Measurements from ENCODE around the gene ATP6V1C2. TPM values are rescaled to one million over a fixed set of nuclear protein-coding genes. Genes with fewer than 3 reads are reported as not detected.

The ATP6V1C2 gene
- polyA plus RNA-seq, 2 of the 4 experiments (the other 2 are of a cell fraction), result 0.08 to 0.14 TPM

- no peak overlapping the region for H3K4me2 ChIP-seq
- 78% methylated on average over 26 of the region's 26 CpGs for WGBS (ENCODE audit: missing lambda C conversion rate)
- ChIA-PET CTCF (interaction anchor here (0.9 to 1.5 kb wide), 3 partner anchors 12 to 21 kb away, joined by 3 to 5 read pairs (median 4); no protein-coding TSS in a partner anchor), POLR2A (interaction anchor here (0.6 kb wide), 1 partner anchor 15 kb away, joined by 7 read pairs; no protein-coding TSS in a partner anchor)
- ATAC-seq, result peak in 1 of 2 experiments; percentile 3; a peak in 2 of 6 replicates
- no peak overlapping the region for H3K27ac ChIP-seq
- H3K4me3 ChIP-seq, result no peak overlapping the region
- no peaks in the 10 kb centered on the region for H3K9me3 ChIP-seq
- H3K4me1 ChIP-seq, result no peaks in the 10 kb centered on the region
- TF ChIP-seq MAFK (IDR thresholded peaks at IDR 0.05; ENCODE audit: partially characterized antibody), result no peak
- DNase-seq (ENCODE audit: low read depth in 1 of 2, low spot score in 1 of 2), result no peak
- FAIRE-seq, result no peak
Observed at GRCh38 chr2:10777111-10777841, 55.8 kb downstream of the ATP6V1C2 start.

- CTCF ChIA-PET, result interaction anchor here (0.5 to 1.5 kb wide), 4 partner anchors 11 to 416 kb away, joined by 3 to 5 read pairs (median 4); no protein-coding TSS in a partner anchor
- Histone ChIP-seq H3K4me2 (no peak overlapping the region), H3K27ac (no peak overlapping the region), H3K4me1 (no peaks in the 10 kb centered on the region), H3K4me3 (no peak overlapping the region), H3K9me3 (no peaks in the 10 kb centered on the region)
- no peak for DNase-seq (ENCODE audit: low read depth in 1 of 2, low spot score in 1 of 2)
- peak in 1 of 2 experiments; percentile 11; a peak in 3 of 6 replicates for ATAC-seq
- no peak for FAIRE-seq
- WGBS (ENCODE audit: missing lambda C conversion rate), result 83% methylated on average over 25 of the region's 27 CpGs
- no peak for TF ChIP-seq MYC (IDR thresholded peaks at IDR 0.05; ENCODE audit: borderline replicate concordance, low read length)
- no peak for TF ChIP-seq FOSL2 (IDR thresholded peaks at IDR 0.05)
- TF ChIP-seq FOSL2 (CRISPR knock-in tag; IDR thresholded peaks at IDR 0.05), result no peak
- TF ChIP-seq ESRRA (IDR thresholded peaks at IDR 0.05; ENCODE audit: borderline replicate concordance, low read length), result no peak
- TF ChIP-seq CBX2 (IDR thresholded peaks at IDR 0.05; ENCODE audit: borderline replicate concordance, low read depth), result no peak
- TF ChIP-seq CHD4 (IDR thresholded peaks at IDR 0.05; ENCODE audit: borderline replicate concordance), result no peak
- no peak for TF ChIP-seq RFX5 (IDR thresholded peaks at IDR 0.05)
- TF ChIP-seq NPAS2 (CRISPR knock-in tag; IDR thresholded peaks at IDR 0.05; ENCODE audit: borderline replicate concordance), result no peak
- no peak for TF ChIP-seq TFCP2L1 (CRISPR knock-in tag; IDR thresholded peaks at IDR 0.05)
- no peak for TF ChIP-seq JUN (IDR thresholded peaks at IDR 0.05)
- TF ChIP-seq, protein P1, sequence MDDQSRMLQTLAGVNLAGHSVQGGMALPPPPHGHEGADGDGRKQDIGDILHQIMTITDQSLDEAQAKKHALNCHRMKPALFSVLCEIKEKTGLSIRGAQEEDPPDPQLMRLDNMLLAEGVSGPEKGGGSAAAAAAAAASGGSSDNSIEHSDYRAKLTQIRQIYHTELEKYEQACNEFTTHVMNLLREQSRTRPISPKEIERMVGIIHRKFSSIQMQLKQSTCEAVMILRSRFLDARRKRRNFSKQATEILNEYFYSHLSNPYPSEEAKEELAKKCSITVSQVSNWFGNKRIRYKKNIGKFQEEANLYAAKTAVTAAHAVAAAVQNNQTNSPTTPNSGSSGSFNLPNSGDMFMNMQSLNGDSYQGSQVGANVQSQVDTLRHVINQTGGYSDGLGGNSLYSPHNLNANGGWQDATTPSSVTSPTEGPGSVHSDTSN (IDR thresholded peaks at IDR 0.05), result no peak
- no peak for TF ChIP-seq EP300 (IDR thresholded peaks at IDR 0.05)
- TF ChIP-seq MAFK (IDR thresholded peaks at IDR 0.05; ENCODE audit: partially characterized antibody), result no peak
- no peak for TF ChIP-seq E2F6 (IDR thresholded peaks at IDR 0.05; ENCODE audit: borderline replicate concordance, low read depth)
- POLR2A ChIA-PET, result interaction anchor here (0.6 kb wide), 1 partner anchor 16 kb away, joined by 7 read pairs; no protein-coding TSS in a partner anchor
Observed at GRCh38 chr2:10777842-10778723, 56.7 kb downstream of the ATP6V1C2 start.

DNA sequence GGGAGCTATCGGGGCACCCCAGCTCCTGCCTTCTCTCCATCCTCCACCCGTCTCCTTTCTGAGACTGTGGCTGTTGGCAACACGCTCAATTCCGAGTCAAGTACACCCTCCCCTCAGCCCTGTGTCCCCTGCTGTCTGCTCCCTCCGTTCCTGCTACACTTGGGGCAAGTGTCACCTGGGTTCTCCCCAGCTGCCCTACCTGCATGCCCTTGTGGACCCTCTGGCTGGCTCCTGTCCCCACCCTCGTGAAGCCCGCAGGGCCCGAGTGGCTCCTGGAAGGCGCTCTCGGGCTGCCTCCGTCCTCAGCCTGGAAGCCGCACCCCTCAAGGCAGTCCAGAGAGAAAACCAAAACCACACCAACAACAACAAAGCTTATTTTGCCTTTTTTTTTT lies 57.3 kb downstream of the ATP6V1C2 start:
- POLR2A ChIA-PET, result no interaction called here
- CTCF ChIA-PET, result interaction anchor here (1.3 to 1.5 kb wide), 2 partner anchors 13 to 20 kb away, joined by 4 to 5 read pairs; no protein-coding TSS in a partner anchor
- no peaks in the 10 kb centered on the region for H3K9me3 ChIP-seq
- no peak overlapping the region for H3K4me3 ChIP-seq
- 97% methylated on average over 12 of the region's 12 CpGs for WGBS (ENCODE audit: missing lambda C conversion rate)
- TF ChIP-seq FOSB (CRISPR knock-in tag; IDR thresholded peaks at IDR 0.05) (no peak), ZFP36 (IDR thresholded peaks at IDR 0.05; ENCODE audit: borderline replicate concordance, partially characterized antibody) (no peak), CHD4 (IDR thresholded peaks at IDR 0.05; ENCODE audit: borderline replicate concordance) (no peak), KDM5A (IDR thresholded peaks at IDR 0.05) (no peak), ESRRA (IDR thresholded peaks at IDR 0.05; ENCODE audit: borderline replicate concordance, low read length) (no peak), NR3C1 (IDR thresholded peaks at IDR 0.05) (no peak), MAFK (IDR thresholded peaks at IDR 0.05; ENCODE audit: partially characterized antibody) (no peak), HEYL (CRISPR knock-in tag; IDR thresholded peaks at IDR 0.05) (no peak), RARB (CRISPR knock-in tag; IDR thresholded peaks at IDR 0.05) (no peak)
- no peak overlapping the region for H3K4me2 ChIP-seq
- H3K4me1 ChIP-seq, result peaks cover 4% of the 10 kb centered on the region; the same call in 2 of the 3 replicates
- no peak for FAIRE-seq
- no peak for DNase-seq (ENCODE audit: low read depth in 1 of 2, low spot score in 1 of 2)
- no peak overlapping the region for H3K27ac ChIP-seq
- ATAC-seq, result no peak
